ENCODE data around the gene SRD5A3. TPM values are rescaled to one million over a fixed set of nuclear protein-coding genes. Genes with fewer than 3 reads are reported as not detected.

Gene SRD5A3
- total RNA-seq, 1 donor from 2014 or later: 39.5 TPM

- Histone ChIP-seq H3K4me3 (ENCODE audit: insufficient read depth, low read depth, low read length) (no peak overlapping the region), H3K79me2 (ENCODE audit: insufficient read depth, low read length) (no peaks in the 10 kb centered on the region), H3K4me2 (ENCODE audit: low read length) (no peak overlapping the region), H3K27ac (ENCODE audit: low read depth, low read length) (no peak overlapping the region), H2AFZ (ENCODE audit: low read depth, low read length) (no peak overlapping the region), H3K4me1 (ENCODE audit: insufficient read depth, low read length) (peaks cover 12% of the 10 kb centered on the region), H3K36me3 (ENCODE audit: insufficient read depth, low read length) (no peaks in the 10 kb centered on the region), H3K9me3 (ENCODE audit: insufficient read depth, low read depth, low read length) (no peaks in the 10 kb centered on the region), H4K20me1 (ENCODE audit: insufficient read depth, low read length) (no peaks in the 10 kb centered on the region), H3K9ac (ENCODE audit: low read length) (no peak overlapping the region), H3K27me3 (ENCODE audit: insufficient read depth, low read length) (no peaks in the 10 kb centered on the region)
- TF ChIP-seq CTCF (IDR thresholded peaks at IDR 0.05; ENCODE audit: insufficient read depth, low read depth, low read length) (no peak), EZH2 (IDR thresholded peaks at IDR 0.05; ENCODE audit: insufficient read depth, low read length) (no peak)
- peaks cover 12% of the 10 kb centered on the region for H3K4me1 Mint-ChIP-seq (ENCODE audit: low read depth, unreplicated experiment)
- no peak for FAIRE-seq
- no peaks in the 10 kb centered on the region for H3K36me3 Mint-ChIP-seq (ENCODE audit: low read depth, unreplicated experiment)
- H3K27ac Mint-ChIP-seq (ENCODE audit: unreplicated experiment): no peak overlapping the region
- no peaks in the 10 kb centered on the region for H3K27me3 Mint-ChIP-seq (ENCODE audit: low read depth, unreplicated experiment)
- no peaks in the 10 kb centered on the region for H3K9me3 Mint-ChIP-seq (ENCODE audit: unreplicated experiment)
- DNase-seq (ENCODE audit: low read depth): no peak
- H3K4me3 Mint-ChIP-seq (ENCODE audit: unreplicated experiment): no peak overlapping the region
Measured at GRCh38 chr4:55345054-55345453, 988 bp upstream of the SRD5A3 start.

GRCh38 chr4:55346851-55347255 is 811 bp downstream of the SRD5A3 start:
- Histone ChIP-seq H3K9me3 (ENCODE audit: insufficient read depth, low read depth, low read length) (no peaks in the 10 kb centered on the region), H3K79me2 (ENCODE audit: insufficient read depth, low read length) (no peaks in the 10 kb centered on the region), H3K9ac (ENCODE audit: low read length) (peak overlapping the region; percentile 86), H3K27ac (ENCODE audit: low read depth, low read length) (peak overlapping the region; percentile 82), H3K4me2 (ENCODE audit: low read length) (peak overlapping the region; percentile 90), H3K4me3 (ENCODE audit: insufficient read depth, low read depth, low read length) (peak overlapping the region; percentile 72), H3K27me3 (ENCODE audit: insufficient read depth, low read length) (no peaks in the 10 kb centered on the region), H2AFZ (ENCODE audit: low read depth, low read length) (peak overlapping the region; percentile 89), H4K20me1 (ENCODE audit: insufficient read depth, low read length) (no peaks in the 10 kb centered on the region), H3K36me3 (ENCODE audit: insufficient read depth, low read length) (no peaks in the 10 kb centered on the region), H3K4me1 (ENCODE audit: insufficient read depth, low read length) (peaks cover 12% of the 10 kb centered on the region)
- Mint-ChIP-seq H3K27me3 (ENCODE audit: low read depth, unreplicated experiment) (no peaks in the 10 kb centered on the region), H3K4me3 (ENCODE audit: unreplicated experiment) (peak overlapping the region; percentile 90), H3K36me3 (ENCODE audit: low read depth, unreplicated experiment) (peaks cover 3% of the 10 kb centered on the region), H3K9me3 (ENCODE audit: unreplicated experiment) (no peaks in the 10 kb centered on the region), H3K4me1 (ENCODE audit: low read depth, unreplicated experiment) (peaks cover 12% of the 10 kb centered on the region), H3K27ac (ENCODE audit: unreplicated experiment) (peak overlapping the region; percentile 79)
- TF ChIP-seq CTCF (IDR thresholded peaks at IDR 0.05; ENCODE audit: insufficient read depth, low read depth, low read length) (no peak), EZH2 (IDR thresholded peaks at IDR 0.05; ENCODE audit: insufficient read depth, low read length) (no peak)
- DNase-seq (ENCODE audit: low read depth): no peak
- FAIRE-seq: no peak

GRCh38 chr4:55347610-55348228 is 1.7 kb downstream of the SRD5A3 start:
- Mint-ChIP-seq H3K4me1 (ENCODE audit: low read depth, unreplicated experiment) (peaks cover 12% of the 10 kb centered on the region), H3K36me3 (ENCODE audit: low read depth, unreplicated experiment) (peaks cover 10% of the 10 kb centered on the region), H3K27me3 (ENCODE audit: low read depth, unreplicated experiment) (no peaks in the 10 kb centered on the region), H3K27ac (ENCODE audit: unreplicated experiment) (no peak overlapping the region), H3K4me3 (ENCODE audit: unreplicated experiment) (peak overlapping the region; percentile 90), H3K9me3 (ENCODE audit: unreplicated experiment) (no peaks in the 10 kb centered on the region)
- no peak for FAIRE-seq
- H3K36me3 ChIP-seq (ENCODE audit: insufficient read depth, low read length): no peaks in the 10 kb centered on the region
- H3K79me2 ChIP-seq (ENCODE audit: insufficient read depth, low read length): no peaks in the 10 kb centered on the region
- H3K4me3 ChIP-seq (ENCODE audit: insufficient read depth, low read depth, low read length): no peak overlapping the region
- peaks cover 12% of the 10 kb centered on the region for H3K4me1 ChIP-seq (ENCODE audit: insufficient read depth, low read length)
- H2AFZ ChIP-seq (ENCODE audit: low read depth, low read length): no peak overlapping the region
- no peaks in the 10 kb centered on the region for H3K27me3 ChIP-seq (ENCODE audit: insufficient read depth, low read length)
- H4K20me1 ChIP-seq (ENCODE audit: insufficient read depth, low read length): no peaks in the 10 kb centered on the region
- no peak overlapping the region for H3K27ac ChIP-seq (ENCODE audit: low read depth, low read length)
- no peak for DNase-seq (ENCODE audit: low read depth)
- H3K9ac ChIP-seq (ENCODE audit: low read length): no peak overlapping the region
- TF ChIP-seq EZH2 (IDR thresholded peaks at IDR 0.05; ENCODE audit: insufficient read depth, low read length) (no peak), CTCF (IDR thresholded peaks at IDR 0.05; ENCODE audit: insufficient read depth, low read depth, low read length) (no peak)
- H3K4me2 ChIP-seq (ENCODE audit: low read length): no peak overlapping the region
- H3K9me3 ChIP-seq (ENCODE audit: insufficient read depth, low read depth, low read length): no peaks in the 10 kb centered on the region
